Measurements from ENCODE around the gene HERC6.
"Not testable (repeated sequence)": the region's sequence is repeated elsewhere in the genome, so short reads cannot be mapped to it uniquely, and the experiment has no call there.

Gene HERC6

GRCh38 chr4:88341227-88342192 lies 37.1 kb upstream of the HERC6 start:
- H3K79me2 ChIP-seq (ENCODE audit: low read length), result no peaks in the 10 kb centered on the region
- H3K9me3 ChIP-seq (replicated peaks; ENCODE audit: insufficient read depth, low read length), result no peaks in the 10 kb centered on the region
- no peak overlapping the region for H2AFZ ChIP-seq (ENCODE audit: low read length)
- no peaks in the 10 kb centered on the region for H3K36me3 ChIP-seq (replicated peaks; ENCODE audit: insufficient read depth, low read length)
- H3K4me1 ChIP-seq (ENCODE audit: low read length), result no peaks in the 10 kb centered on the region
- H3K27ac ChIP-seq (ENCODE audit: low read length), result no peak overlapping the region
- H3K27me3 ChIP-seq (replicated peaks; ENCODE audit: insufficient read depth, low read length), result no peaks in the 10 kb centered on the region
- no peak overlapping the region for H3K9ac ChIP-seq (ENCODE audit: low read length)
- no peak for DNase-seq
- H3F3A ChIP-seq (ENCODE audit: insufficient read depth, low read length), result no peaks in the 10 kb centered on the region
- no peaks in the 10 kb centered on the region for H4K20me1 ChIP-seq (ENCODE audit: insufficient read depth, low read length)
- no peak overlapping the region for H3K4me3 ChIP-seq (ENCODE audit: low read length)
- no peak overlapping the region for H3K4me2 ChIP-seq (ENCODE audit: low read depth, low read length)
- no peaks in the 10 kb centered on the region for H3K9me2 ChIP-seq (replicated peaks; ENCODE audit: insufficient read depth, low read length)
- TF ChIP-seq CTCF (IDR thresholded peaks at IDR 0.05; ENCODE audit: low read length) (no peak), EZH2phosphoT487 (IDR thresholded peaks at IDR 0.05; ENCODE audit: low read length) (no peak)

- not testable (repeated sequence) for H3K4me3 ChIP-seq (ENCODE audit: low read length); H3K4me1 ChIP-seq (ENCODE audit: low read length); H2AFZ ChIP-seq (ENCODE audit: low read length); DNase-seq; H3K9ac ChIP-seq (ENCODE audit: low read length); H3K9me2 ChIP-seq (replicated peaks; ENCODE audit: insufficient read depth, low read length); H3F3A ChIP-seq (ENCODE audit: insufficient read depth, low read length); H3K79me2 ChIP-seq (ENCODE audit: low read length); H3K9me3 ChIP-seq (replicated peaks; ENCODE audit: insufficient read depth, low read length); H3K36me3 ChIP-seq (replicated peaks; ENCODE audit: insufficient read depth, low read length); H3K4me2 ChIP-seq (ENCODE audit: low read depth, low read length); H4K20me1 ChIP-seq (ENCODE audit: insufficient read depth, low read length); H3K27me3 ChIP-seq (replicated peaks; ENCODE audit: insufficient read depth, low read length); H3K27ac ChIP-seq (ENCODE audit: low read length)
Measured at GRCh38 chr4:88346902-88347301, 31.8 kb upstream of the HERC6 start.

GRCh38 chr4:88348761-88349160 lies 29.9 kb upstream of the HERC6 start:
- H3K9me2 ChIP-seq (replicated peaks; ENCODE audit: insufficient read depth, low read length); H3K79me2 ChIP-seq (ENCODE audit: low read length); H3K36me3 ChIP-seq (replicated peaks; ENCODE audit: insufficient read depth, low read length); DNase-seq; H3K27ac ChIP-seq (ENCODE audit: low read length); H3K4me1 ChIP-seq (ENCODE audit: low read length); H3K27me3 ChIP-seq (replicated peaks; ENCODE audit: insufficient read depth, low read length); H2AFZ ChIP-seq (ENCODE audit: low read length); H4K20me1 ChIP-seq (ENCODE audit: insufficient read depth, low read length); H3F3A ChIP-seq (ENCODE audit: insufficient read depth, low read length); H3K4me3 ChIP-seq (ENCODE audit: low read length); H3K9me3 ChIP-seq (replicated peaks; ENCODE audit: insufficient read depth, low read length); H3K4me2 ChIP-seq (ENCODE audit: low read depth, low read length); H3K9ac ChIP-seq (ENCODE audit: low read length): not testable (repeated sequence)

DNA sequence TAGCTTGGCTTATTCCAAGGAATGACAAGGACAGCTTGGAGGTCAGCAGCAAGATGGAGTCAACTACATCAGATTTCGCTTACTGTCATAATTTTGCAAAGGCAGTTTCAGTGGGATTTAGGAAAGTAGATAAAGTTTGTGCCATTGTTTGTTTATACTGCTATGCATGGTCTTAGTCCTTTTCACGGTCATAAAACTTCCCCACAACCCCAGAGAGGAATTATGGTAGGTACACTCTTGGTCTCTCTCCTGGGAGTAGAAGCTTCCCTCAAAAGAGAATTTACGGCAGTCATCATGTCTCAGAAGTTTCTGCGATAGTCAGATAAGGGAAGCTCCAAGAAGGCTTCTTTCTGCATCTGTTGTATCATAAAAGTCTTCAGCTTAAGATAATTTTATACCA lies 27.9 kb upstream of the HERC6 start:
- no peak overlapping the region for H3K27ac ChIP-seq (ENCODE audit: low read length)
- no peaks in the 10 kb centered on the region for H3K4me1 ChIP-seq (ENCODE audit: low read length)
- no peaks in the 10 kb centered on the region for H3K79me2 ChIP-seq (ENCODE audit: low read length)
- H3K9me2 ChIP-seq (replicated peaks; ENCODE audit: insufficient read depth, low read length), result no peaks in the 10 kb centered on the region
- no peaks in the 10 kb centered on the region for H3K36me3 ChIP-seq (replicated peaks; ENCODE audit: insufficient read depth, low read length)
- no peak overlapping the region for H2AFZ ChIP-seq (ENCODE audit: low read length)
- no peak overlapping the region for H3K4me3 ChIP-seq (ENCODE audit: low read length)
- no peaks in the 10 kb centered on the region for H3K9me3 ChIP-seq (replicated peaks; ENCODE audit: insufficient read depth, low read length)
- no peaks in the 10 kb centered on the region for H4K20me1 ChIP-seq (ENCODE audit: insufficient read depth, low read length)
- no peak for DNase-seq
- H3K27me3 ChIP-seq (replicated peaks; ENCODE audit: insufficient read depth, low read length), result no peaks in the 10 kb centered on the region
- H3K9ac ChIP-seq (ENCODE audit: low read length), result no peak overlapping the region
- TF ChIP-seq EZH2phosphoT487 (IDR thresholded peaks at IDR 0.05; ENCODE audit: low read length) (no peak), EZH2 (optimal IDR thresholded peaks at IDR 0.05; ENCODE audit: low read depth, low read length) (no peak), CTCF (IDR thresholded peaks at IDR 0.05; ENCODE audit: low read length) (no peak)
- H3F3A ChIP-seq (ENCODE audit: insufficient read depth, low read length), result no peaks in the 10 kb centered on the region
- H3K4me2 ChIP-seq (ENCODE audit: low read depth, low read length), result no peak overlapping the region

Measured in MM.1S (cell line).